GM21786 (cell line): ENCODE results near the gene CYGB.

Source experiments
- ATAC-seq: cut with Tn5 transposase; IDR thresholded peaks from one replicate; pipeline ENCODE4 v1.9.1; 2021; ENCODE audit not compliant: unreplicated experiment

The CYGB gene

GRCh38 chr17:76550712-76551615 lies 13.5 kb upstream of the CYGB start:
- no peak for ATAC-seq

DNA sequence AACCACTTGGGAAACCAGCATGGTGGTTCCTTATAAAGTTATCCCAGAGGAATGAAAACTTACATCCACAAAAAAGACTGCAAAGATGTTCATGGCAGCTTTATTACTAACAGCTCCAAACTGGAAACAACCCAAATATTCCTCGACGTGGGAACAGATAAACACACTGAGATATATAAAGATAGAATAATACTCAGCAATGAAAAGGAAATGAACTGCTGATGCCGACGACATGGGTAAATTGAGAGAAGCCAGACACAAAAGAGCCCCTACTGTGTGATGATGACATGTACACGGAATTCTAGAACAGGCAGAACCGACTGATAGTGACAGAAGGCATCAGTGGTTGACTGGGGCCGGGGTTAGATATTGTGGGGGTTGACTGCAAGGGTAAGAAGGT lies 12.0 kb upstream of the CYGB start:
- ATAC-seq, result no peak

DNA sequence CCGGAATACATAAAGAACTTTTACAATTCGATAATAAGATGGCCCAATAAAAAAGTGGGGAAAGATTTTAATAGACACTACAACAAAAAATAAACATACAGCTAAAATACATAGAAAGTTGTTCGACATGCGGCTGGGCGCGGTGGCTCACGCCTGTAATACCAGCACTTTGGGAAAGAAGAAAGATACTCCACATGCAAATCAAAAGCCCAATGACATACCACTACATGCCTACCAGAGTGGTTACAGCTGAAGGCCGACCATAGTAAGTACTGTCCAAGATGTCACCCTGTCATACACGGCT lies 11.7 kb upstream of the CYGB start:
- no peak for ATAC-seq

DNA sequence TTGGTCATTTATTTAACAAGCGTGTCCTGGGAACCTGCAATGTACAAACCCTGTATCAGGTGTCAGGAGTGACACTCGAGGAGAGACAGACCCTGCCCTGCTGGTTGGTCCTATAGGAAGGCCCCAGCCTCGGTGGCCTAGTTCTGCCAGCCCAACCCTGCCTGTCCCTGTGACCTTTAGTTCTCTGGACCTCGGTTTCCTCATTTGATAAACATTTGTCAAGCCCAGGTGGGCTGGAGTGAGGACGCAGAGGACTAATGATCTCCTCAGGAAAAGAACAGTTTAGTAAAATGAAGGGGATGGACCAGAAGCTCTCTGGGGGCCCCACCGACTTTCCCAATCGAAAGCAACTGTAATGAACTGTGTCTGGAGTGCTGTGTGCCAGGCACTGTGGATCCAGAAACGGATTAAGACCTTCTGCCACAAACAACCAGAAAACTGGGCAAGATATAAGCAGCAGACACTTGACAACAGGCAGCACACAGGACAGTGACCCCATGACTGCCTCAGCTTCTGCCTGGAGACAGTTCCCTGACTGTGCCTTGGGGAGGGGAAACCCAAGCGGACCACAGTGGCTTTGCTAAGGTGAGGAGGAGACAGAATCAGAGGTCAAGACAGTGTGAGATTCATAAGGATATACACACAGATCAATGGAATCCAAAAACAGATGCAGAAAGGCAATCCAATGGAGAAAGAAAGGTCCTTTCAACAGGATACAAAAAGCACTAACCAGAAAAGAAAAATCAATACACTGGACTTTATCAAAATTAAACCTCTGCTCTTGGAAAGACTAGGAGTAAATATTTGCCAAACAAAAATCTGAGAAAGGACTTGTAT lies 11.1 kb upstream of the CYGB start:
- no peak for ATAC-seq

- no peak for ATAC-seq
Observed at GRCh38 chr17:76547642-76548202, 10.2 kb upstream of the CYGB start.

- ATAC-seq, result no peak
Observed at GRCh38 chr17:76547183-76547641, 9.7 kb upstream of the CYGB start.

DNA sequence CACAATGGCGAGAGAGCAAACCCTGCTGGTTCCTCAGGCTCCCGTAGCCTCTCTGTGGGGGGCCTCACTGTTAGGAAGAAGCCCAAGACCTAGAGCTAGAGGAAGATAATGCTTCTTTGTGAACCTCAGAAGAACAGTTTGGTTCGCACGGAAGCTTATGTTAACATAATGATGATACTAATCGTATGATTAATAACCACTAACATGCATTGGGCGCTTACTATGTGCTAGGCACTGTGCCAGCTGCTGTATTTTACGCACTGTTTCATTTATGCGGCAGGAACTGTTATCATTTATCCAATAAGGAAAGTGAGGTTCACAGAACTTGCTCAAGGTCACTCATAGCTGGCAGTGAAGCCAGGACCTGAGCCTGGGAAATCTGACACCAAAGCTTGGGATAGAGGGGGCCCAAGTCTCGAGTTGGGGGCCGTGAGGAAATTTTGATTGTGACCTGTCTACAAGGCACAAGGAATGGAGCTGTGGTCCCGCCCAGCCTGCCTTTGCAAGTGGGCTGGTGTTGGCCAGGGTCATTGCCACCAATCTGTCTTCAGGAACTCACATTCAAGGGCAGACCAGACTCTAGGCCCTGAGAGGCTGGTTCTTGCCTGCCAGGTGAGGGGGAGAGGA lies 9.2 kb upstream of the CYGB start:
- no peak for ATAC-seq

DNA sequence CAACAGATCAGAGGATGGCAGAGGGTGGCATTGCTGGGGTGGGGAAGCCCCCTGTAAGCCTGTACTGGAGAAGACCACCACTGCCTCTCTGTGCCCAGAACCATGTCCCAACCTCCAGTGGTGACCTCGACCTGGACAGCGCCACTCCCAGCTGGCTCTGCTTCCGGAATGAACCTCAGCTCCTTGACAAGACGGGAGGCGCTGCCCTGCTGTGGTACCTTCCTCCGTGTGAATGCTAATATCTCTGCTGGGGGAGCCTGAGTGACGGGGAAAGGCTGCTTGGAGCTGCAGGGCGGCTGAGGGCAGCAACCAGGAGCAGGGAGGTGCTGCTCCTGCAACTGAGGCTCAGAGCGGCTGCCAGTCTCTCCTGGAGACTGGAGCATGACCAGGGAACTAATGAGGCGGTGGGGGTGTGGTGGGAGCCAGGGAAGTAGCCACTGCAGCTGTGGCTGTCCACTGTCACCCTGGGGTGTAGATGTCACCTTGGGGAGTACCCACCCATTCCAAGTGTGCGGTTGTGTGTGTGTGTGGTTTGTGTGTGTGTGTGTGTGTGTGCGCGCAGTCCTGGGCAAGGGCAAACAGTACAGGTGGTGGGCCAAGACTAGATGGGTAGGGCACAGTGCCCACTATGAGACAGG lies 8.5 kb upstream of the CYGB start:
- no peak for ATAC-seq

DNA sequence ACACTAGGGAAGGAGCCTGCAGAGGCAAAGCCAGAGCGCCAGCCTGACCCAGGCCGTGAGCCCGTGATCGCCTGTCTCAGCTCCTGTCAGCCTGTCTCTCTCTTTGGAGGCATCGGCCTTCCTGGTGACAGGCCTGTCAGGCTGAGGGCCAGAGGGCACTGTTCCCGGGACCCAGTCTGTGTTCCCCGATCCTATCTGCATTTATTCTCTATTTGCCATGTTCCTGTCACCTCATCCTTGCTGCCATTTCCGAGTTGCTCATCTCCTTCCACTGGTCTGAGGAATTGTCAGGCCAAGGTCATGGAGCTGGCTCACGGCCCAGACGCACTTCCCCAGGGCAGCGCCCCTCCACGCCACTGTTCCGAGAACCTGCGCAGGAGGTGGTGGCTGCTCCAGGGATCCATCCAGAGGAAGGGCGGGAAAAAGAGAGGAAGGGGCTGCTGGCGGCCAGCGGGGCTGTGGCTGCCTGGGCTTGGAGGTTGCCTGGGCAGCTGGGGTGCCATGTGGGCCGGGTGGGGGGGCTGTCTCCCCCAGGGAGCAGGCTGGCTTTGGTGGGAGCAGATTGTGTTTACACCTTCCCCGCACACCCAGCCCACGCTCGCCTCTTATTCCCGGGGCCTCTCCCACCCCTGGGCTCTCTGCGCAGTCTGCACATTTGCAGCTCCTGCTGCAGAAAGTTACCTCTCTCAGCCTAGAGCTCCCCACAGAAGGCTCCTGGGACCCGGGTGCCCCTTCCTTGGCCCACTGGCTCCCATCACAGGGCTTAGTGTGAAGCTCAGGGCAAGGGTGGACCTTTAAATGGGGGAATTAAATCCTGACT lies 7.2 kb upstream of the CYGB start:
- no peak for ATAC-seq

DNA sequence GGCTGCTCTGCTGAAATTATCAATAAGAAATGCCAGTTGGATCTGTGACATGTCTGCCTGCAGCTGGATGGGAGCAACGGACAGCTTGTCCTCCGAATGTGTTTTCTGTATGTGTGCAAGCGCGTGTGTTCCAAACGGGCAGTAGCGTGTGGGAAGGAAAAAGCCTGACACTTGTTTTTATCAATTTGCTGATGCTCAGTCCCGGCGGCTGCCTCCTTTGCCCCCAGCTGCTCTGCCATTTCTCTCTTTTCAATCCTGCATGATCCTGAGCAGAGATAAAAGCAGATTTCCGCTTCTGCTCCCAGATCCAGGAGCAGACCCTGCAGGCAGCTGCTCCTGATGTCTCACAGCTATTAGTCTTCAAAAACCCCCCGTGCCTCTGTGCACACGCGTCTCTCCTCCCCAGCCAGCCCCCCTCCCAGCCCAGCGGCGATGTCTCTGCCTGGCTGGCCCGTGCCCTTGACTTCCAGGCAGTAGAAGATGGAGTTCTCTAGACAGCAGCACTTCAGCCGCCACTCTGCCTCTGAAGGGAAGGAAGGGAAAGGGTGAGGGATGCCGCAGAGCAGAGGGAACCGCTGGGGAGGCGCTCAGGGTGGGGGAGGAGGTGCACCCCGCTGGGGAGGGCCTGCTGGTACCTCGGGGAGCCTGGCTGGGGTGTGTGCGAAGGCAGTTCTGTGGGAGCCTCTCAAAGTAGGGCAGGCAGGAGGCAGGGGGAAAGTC lies 6.5 kb upstream of the CYGB start:
- no peak for ATAC-seq

DNA sequence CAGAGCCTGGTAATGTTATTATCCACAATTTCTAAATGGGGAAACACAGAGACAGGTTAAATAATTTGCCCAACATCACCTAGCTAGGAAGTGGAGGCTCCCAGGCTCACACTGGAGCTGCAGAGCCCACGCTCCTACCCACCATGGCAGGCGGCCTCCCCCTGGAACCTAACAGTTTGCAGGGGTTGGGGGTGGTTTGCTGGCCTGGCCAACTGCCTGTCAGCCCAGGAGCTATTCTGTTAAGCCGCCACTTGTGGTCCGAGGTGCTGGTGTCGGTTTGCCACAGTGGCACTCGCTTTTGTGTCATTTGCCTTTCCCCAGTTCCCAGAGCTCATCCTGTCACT lies 5.9 kb upstream of the CYGB start:
- ATAC-seq, result no peak

DNA sequence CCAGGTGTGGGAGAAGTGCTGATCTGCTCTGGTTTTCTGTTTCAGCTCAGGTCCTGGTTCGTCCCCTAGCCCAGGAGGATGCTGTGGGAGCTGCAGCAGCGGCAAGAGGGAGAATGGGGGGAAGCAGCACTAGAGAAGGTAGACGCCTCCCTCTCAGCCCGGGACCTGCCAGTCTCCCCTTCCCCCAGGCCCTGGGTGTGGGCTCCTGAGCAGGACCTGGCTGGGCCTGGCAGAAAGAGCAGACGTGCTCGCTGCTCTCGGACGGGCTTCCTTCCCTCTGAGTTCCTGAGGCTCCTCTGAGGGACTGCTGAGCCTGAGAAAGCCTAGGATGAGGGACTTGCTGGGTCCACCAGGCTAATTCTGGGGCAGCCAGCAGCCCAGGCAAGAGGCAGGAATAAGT lies 5.5 kb upstream of the CYGB start:
- ATAC-seq, result no peak

DNA sequence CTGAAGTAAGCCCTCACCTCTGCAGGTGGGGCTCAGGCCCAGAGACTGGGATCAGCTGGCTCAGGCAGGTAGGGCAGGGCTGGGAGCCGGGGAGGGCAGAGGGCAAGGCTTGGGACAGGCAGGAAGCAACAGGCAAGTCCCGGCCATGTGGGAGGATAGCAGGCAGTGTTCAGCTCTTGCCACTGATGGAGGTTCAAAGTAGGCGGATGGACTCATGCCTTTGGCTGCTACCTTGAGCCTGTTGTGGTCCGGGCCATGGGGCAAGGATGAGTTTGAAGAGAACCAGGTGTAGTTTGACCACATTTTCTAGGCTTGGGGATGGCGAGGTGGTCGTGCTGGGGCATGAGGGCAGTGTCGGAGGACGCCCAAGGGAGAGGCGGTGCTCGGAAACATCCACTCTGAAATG lies 5.1 kb upstream of the CYGB start:
- no peak for ATAC-seq

DNA sequence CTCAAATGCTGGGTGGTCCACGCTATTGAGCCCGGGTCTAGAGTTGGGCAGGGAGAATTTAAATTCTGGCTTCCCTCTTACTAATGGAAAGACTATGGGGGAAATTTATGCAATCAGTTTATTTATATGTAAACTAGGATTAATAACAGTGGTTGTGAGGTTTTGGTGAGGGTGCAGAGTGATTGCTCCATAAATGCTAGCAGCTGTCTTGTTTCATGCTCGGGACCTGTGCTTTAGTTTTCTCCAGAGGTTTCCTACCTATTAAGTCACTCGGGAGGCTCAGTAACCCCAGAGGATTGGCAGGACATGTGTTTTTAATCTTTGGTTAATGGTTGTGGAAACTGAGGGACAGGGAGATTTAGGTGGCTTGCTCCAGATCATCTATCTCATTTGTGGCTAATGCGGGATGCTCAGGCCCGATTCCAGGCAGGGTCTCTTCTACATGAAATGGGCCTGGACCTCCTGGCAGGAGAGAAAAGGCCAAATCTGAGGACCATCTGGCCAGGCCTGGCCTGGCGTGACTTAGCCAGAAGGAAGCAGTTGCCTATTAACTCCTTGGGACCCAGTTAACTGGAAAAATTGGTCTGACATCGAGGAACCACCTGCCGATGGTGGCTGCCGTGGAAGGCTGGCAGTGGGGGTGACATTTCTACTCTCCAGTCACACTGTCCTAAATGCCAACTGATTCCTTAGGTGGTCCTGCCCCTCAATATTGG lies 4.4 kb upstream of the CYGB start:
- no peak for ATAC-seq

- no peak for ATAC-seq
Observed at GRCh38 chr17:76540381-76541300, 3.1 kb upstream of the CYGB start.

GRCh38 chr17:76539631-76540271 lies 2.2 kb upstream of the CYGB start, which contains the start of gene PRCD:
Gene PRCD (plus strand): TSS chr17:76540044. CDS start chr17:76540142, 98 bp downstream.
- no peak for ATAC-seq

GRCh38 chr17:76538941-76539570 lies 1.5 kb upstream of the CYGB start:
- ATAC-seq, result no peak
